Measurements from ENCODE around the gene CD70. TPM values are rescaled to one million over a fixed set of nuclear protein-coding genes. Genes with fewer than 3 reads are reported as not detected.
"Not testable (repeated sequence)": the region's sequence is repeated elsewhere in the genome, so short reads cannot be mapped to it uniquely, and the experiment has no call there.

CD70 gene
- under 1 TPM in 1 of 4 donors, not detected in 3; 0.73 TPM for total RNA-seq

GRCh38 chr19:6590827-6591319, at the start of gene CD70:
Gene CD70, minus strand, starts transcription at chr19:6591150. Its CDS starts 148 bp downstream, at chr19:6591002.
- H3K9me3 ChIP-seq, result no peaks in the 10 kb centered on the region
- no peak for DNase-seq
- no peak within 1 kb of the TSS for H3K4me3 ChIP-seq (replicated peaks in 1 of 3)
- TF ChIP-seq POLR2A (IDR thresholded peaks at IDR 0.05) (no peak), CTCF (IDR thresholded peaks at IDR 0.05) (no peak)
- H3K36me3 ChIP-seq, result no peaks in the 10 kb centered on the region
- intact Hi-C loops (cut with DNase I), result no loop called here
- no peak within 1 kb of the TSS for H3K27ac ChIP-seq
- 2% methylated on average over 15 to 28 of the region's 35 CpGs for WGBS, 2 donors
- peaks cover 5% of the 10 kb centered on the region for H3K27me3 ChIP-seq
- no peaks in the 10 kb centered on the region for H3K4me1 ChIP-seq

GRCh38 chr19:6640333-6640732, 49.4 kb upstream of the CD70 start:
- DNase-seq; H3K9me3 ChIP-seq; H3K4me3 ChIP-seq (replicated peaks in 1 of 3); H3K27ac ChIP-seq; H3K27me3 ChIP-seq; intact Hi-C loops (cut with DNase I); H3K4me1 ChIP-seq; H3K36me3 ChIP-seq: not testable (repeated sequence)
- 82% methylated on average over 9 of the region's 9 CpGs for WGBS, 2 donors

- Histone ChIP-seq H3K27ac (no peak overlapping the region), H3K9me3 (no peaks in the 10 kb centered on the region), H3K4me1 (no peaks in the 10 kb centered on the region), H3K36me3 (no peaks in the 10 kb centered on the region), H3K27me3 (no peaks in the 10 kb centered on the region), H3K4me3 (replicated peaks in 1 of 3) (no peak overlapping the region)
- intact Hi-C loops (cut with DNase I), result loop anchor here (10.0 kb wide), 1 partner anchor 135 kb away; the partner anchor contains the start of gene VAV1
- no peak for TF ChIP-seq POLR2A (IDR thresholded peaks at IDR 0.05)
- no peak for TF ChIP-seq CTCF (IDR thresholded peaks at IDR 0.05)
- no peak for DNase-seq
- WGBS, 2 donors, result 76 to 80% methylated on average over 4 of the region's 4 CpGs
These were observed 48.5 kb upstream of the CD70 start for GRCh38 chr19:6639439-6639838.

GRCh38 chr19:6633456-6633813, 42.5 kb upstream of the CD70 start:
- not testable (repeated sequence) for DNase-seq; H3K9me3 ChIP-seq; H3K36me3 ChIP-seq; H3K4me1 ChIP-seq; H3K4me3 ChIP-seq (replicated peaks in 1 of 3); H3K27ac ChIP-seq; H3K27me3 ChIP-seq
- 87 to 88% methylated on average over 4 of the region's 4 CpGs for WGBS, 2 donors
- intact Hi-C loops (cut with DNase I), result loop anchor here (5.0 to 10.0 kb wide), 4 partner anchors 104 to 229 kb away; partner anchors contain the start of genes GPR108, TRIP10 and VAV1
- peak in 1 of 6 experiments; percentile 3 for TF ChIP-seq CTCF (IDR thresholded peaks at IDR 0.05)

- DNase-seq, result peak; percentile 70 to 72
- not testable (repeated sequence) for H3K27me3 ChIP-seq; H3K36me3 ChIP-seq; H3K27ac ChIP-seq; H3K4me3 ChIP-seq (replicated peaks in 1 of 3); H3K9me3 ChIP-seq; H3K4me1 ChIP-seq
- TF ChIP-seq CTCF (IDR thresholded peaks at IDR 0.05), result peak in 5 of 6 experiments; percentile 46 to 63 (median 52)
- WGBS, 2 donors, result 54 to 56% methylated on average over 26 of the region's 26 CpGs
- intact Hi-C loops (cut with DNase I), result loop anchor here (5.0 to 10.0 kb wide), 4 partner anchors 104 to 229 kb away; partner anchors contain the start of genes GPR108, TRIP10 and VAV1
These were observed 42.0 kb upstream of the CD70 start for GRCh38 chr19:6632747-6633455.

All from thyroid gland (tissue), 4 donors.